HepG2 (cell line): ENCODE data around the gene FNIP2. TPM values are rescaled to one million over a fixed set of nuclear protein-coding genes. Genes with fewer than 3 reads are reported as not detected.

ENCODE experiments used
- ATAC-seq: fragments of 200-7000 bp; cut with Tn5 transposase; 3 replicates; pipeline ENCODE4 v1.9.1; 2020; ENCODE audit warnings: mild to moderate bottlenecking, moderate library complexity
- BruUV-seq: library from RNA; stranded (reverse); fragments of 400-500 nt; replicated peaks from 2 replicates; lab custom pipeline; 2021; lab: Mats Ljungman, UMichigan
- CTCF ChIA-PET: fragments of 300-600 bp; formaldehyde crosslinking; extraction: SDS; loops from one replicate; lab custom pipeline; 2021; ENCODE audit warnings: low total read pairs, inconsistent platforms, low intra/inter-chr PET ratio; lab: Yijun Ruan, JAX
- POLR2A ChIA-PET: fragments of 350-600 bp; sonication (Branson Sonifier 250); formaldehyde crosslinking; loops from one replicate; lab custom pipeline; 2020; ENCODE audit warnings: antibody characterized with exemption, inconsistent platforms; lab: Yijun Ruan, JAX
- DNase-seq: peaks from one replicate; pipeline ENCODE4 v3.0.0-alpha.2; 2015; ENCODE audit warnings: low spot score
- FAIRE-seq: peaks from 3 replicates; lab custom pipeline; 2011; peaks lifted over from hg19 to GRCh38; lab: Jason Lieb, UNC
- H2AFZ ChIP-seq: one replicate; pipeline ENCODE4 v1.6.1; 2011; ENCODE audit warnings: low read length, inconsistent platforms
- H3K27ac ChIP-seq: fragments of 300-600 bp; 3 replicates; pipeline ENCODE4 v1.8.0; 2011; ENCODE audit warnings: mixed run types, mild to moderate bottlenecking, mixed read lengths, low read length, inconsistent platforms; ENCODE audit not compliant: insufficient read depth; ENCODE audit errors: extremely low read length
- H3K27me3 ChIP-seq, 2 experiments: fragments of 200-600 bp in 1 of 2; 2 replicates in 1 of 2; 3 replicates in 1 of 2; pipeline versions ENCODE4 v1.6.0 to v1.8.0; 2011; ENCODE audit warnings: low read length in 2 of 2, mild to moderate bottlenecking in 2 of 2, moderate library complexity in 2 of 2, inconsistent platforms in 1 of 2; ENCODE audit not compliant: insufficient read depth in 2 of 2, control insufficient read depth in 1 of 2
- H3K36me3 ChIP-seq, 2 experiments: fragments of 200-600 bp in 1 of 2; replicated peaks in 1 of 2; 2 replicates in 1 of 2; 3 replicates in 1 of 2; pipeline versions ENCODE4 v1.5.1 to v1.8.0; 2011; ENCODE audit warnings: low read length in 2 of 2, inconsistent platforms in 1 of 2; ENCODE audit not compliant: insufficient read depth in 2 of 2, control insufficient read depth in 1 of 2
- H3K4me1 ChIP-seq: 2 replicates; pipeline ENCODE4 v1.5.1; 2012; ENCODE audit warnings: low read length, inconsistent platforms; ENCODE audit not compliant: insufficient read depth
- H3K4me2 ChIP-seq: 2 replicates; pipeline ENCODE4 v1.6.0; 2011; ENCODE audit warnings: low read depth, low read length, inconsistent platforms
- H3K4me3 ChIP-seq, 3 experiments: fragments of 200-600 bp in 1 of 3; sonication (generic), shearing (Covaris generic) in 1 of 3; replicated peaks in 1 of 3; 2 replicates each; pipeline ENCODE4 v1.5.1; 2011 to 2016; ENCODE audit warnings: low read length in 3 of 3, inconsistent platforms in 2 of 3, low read depth in 2 of 3, mild to moderate bottlenecking in 2 of 3, control low read depth in 1 of 3, mixed read lengths in 1 of 3; ENCODE audit not compliant: insufficient read depth in 1 of 3
- H3K79me2 ChIP-seq: one replicate; pipeline ENCODE4 v1.6.1; 2011; ENCODE audit warnings: low read length, inconsistent platforms; ENCODE audit not compliant: insufficient read depth
- H3K9ac ChIP-seq: 2 replicates; pipeline ENCODE4 v1.6.0; 2011; ENCODE audit warnings: mild to moderate bottlenecking, low read depth, low read length, inconsistent platforms; ENCODE audit not compliant: insufficient read depth
- H3K9me3 ChIP-seq: 2 replicates; pipeline ENCODE4 v1.5.1; 2012; ENCODE audit warnings: mild to moderate bottlenecking, low read length
- H4K20me1 ChIP-seq: 2 replicates; pipeline ENCODE4 v1.6.0; 2011; ENCODE audit warnings: inconsistent platforms, mild to moderate bottlenecking, low read length, moderate library complexity; ENCODE audit not compliant: insufficient read depth
- BRD4 ChIP-seq: sonication (generic); formaldehyde crosslinking; IDR thresholded peaks from 2 replicates; pipeline ENCODE4 v1.4.0; 2020; ENCODE audit warnings: missing genetic modification reagents
- FOXK1 ChIP-seq: sonication (generic); formaldehyde crosslinking; IDR thresholded peaks from 2 replicates; pipeline ENCODE4 v1.4.0; 2020; ENCODE audit warnings: low read depth, missing genetic modification reagents, borderline replicate concordance
- GFI1 ChIP-seq: sonication (generic); formaldehyde crosslinking; IDR thresholded peaks from 2 replicates; pipeline ENCODE4 v1.5.0; 2020; ENCODE audit warnings: missing genetic modification reagents, mild to moderate bottlenecking, borderline replicate concordance
- HOXA7 ChIP-seq: sonication (generic); formaldehyde crosslinking; IDR thresholded peaks from 2 replicates; pipeline ENCODE4 v1.8.1; 2022; ENCODE audit warnings: mild to moderate bottlenecking, missing genetic modification reagents, moderate library complexity
- NFATC3 ChIP-seq: sonication (generic); formaldehyde crosslinking; IDR thresholded peaks from 2 replicates; pipeline ENCODE4 v1.5.1; 2020; ENCODE audit warnings: mild to moderate bottlenecking, missing genetic modification reagents
- NR2F6 ChIP-seq, 2 experiments: IDR thresholded peaks; 2 replicates each; pipeline ENCODE4 v1.6.1; 2016; ENCODE audit warnings: antibody characterized with exemption in 1 of 2, mild to moderate bottlenecking in 1 of 2
- PCBP2 ChIP-seq: fragments of 200-400 bp; formaldehyde crosslinking; optimal IDR thresholded peaks from 2 replicates; pipeline ENCODE3; 2018; ENCODE audit warnings: low read length, low read depth; ENCODE audit not compliant: poor library complexity, severe bottlenecking
- SATB2 ChIP-seq: sonication (generic); formaldehyde crosslinking; IDR thresholded peaks from 2 replicates; pipeline ENCODE4 v1.5.0; 2020; ENCODE audit warnings: missing genetic modification reagents
- ZC3H4 ChIP-seq: sonication (generic); formaldehyde crosslinking; IDR thresholded peaks from 2 replicates; pipeline ENCODE4 v1.4.0; 2020; ENCODE audit warnings: missing genetic modification reagents, borderline replicate concordance
- ZFX ChIP-seq: sonication (generic); formaldehyde crosslinking; IDR thresholded peaks from 2 replicates; pipeline ENCODE4 v1.4.0; 2020; ENCODE audit warnings: mild to moderate bottlenecking, low read depth, missing genetic modification reagents, moderate library complexity
- ZNF180 ChIP-seq: sonication (generic); formaldehyde crosslinking; IDR thresholded peaks from 2 replicates; pipeline ENCODE4 v1.4.0; 2020; ENCODE audit warnings: low read depth, missing genetic modification reagents, borderline replicate concordance
- ZNF558 ChIP-seq: sonication (generic); formaldehyde crosslinking; IDR thresholded peaks from 2 replicates; pipeline ENCODE4 v1.9.0; 2022; ENCODE audit warnings: mild to moderate bottlenecking, missing genetic modification reagents, borderline replicate concordance
- ZNF644 ChIP-seq: IDR thresholded peaks from 2 replicates; pipeline ENCODE4 v1.6.1; 2016; ENCODE audit warnings: low read depth
- ZNF766 ChIP-seq: sonication (generic); formaldehyde crosslinking; IDR thresholded peaks from 2 replicates; pipeline ENCODE4 v1.5.0; 2020; ENCODE audit warnings: missing genetic modification reagents, borderline replicate concordance
- ZNF83 ChIP-seq: sonication (generic); formaldehyde crosslinking; IDR thresholded peaks from 2 replicates; pipeline ENCODE4 v1.4.0; 2020; ENCODE audit warnings: missing genetic modification reagents, mild to moderate bottlenecking, borderline replicate concordance
- ZSCAN29 ChIP-seq: sonication (generic); formaldehyde crosslinking; conservative IDR thresholded peaks from 2 replicates; pipeline ENCODE4 v1.4.0; 2020; ENCODE audit warnings: mild to moderate bottlenecking, missing genetic modification reagents
- WGBS: methylation state at CpG from one replicate; pipeline ENCODE4 v1.1.6; 2017; ENCODE audit warnings: low lambda C conversion rate; 5-methylcytosine and 5-hydroxymethylcytosine counted together
- in situ Hi-C: cut with HindIII; loops from 2 replicates; pipeline ENCODE4 v1.10.0; 2017; ENCODE audit warnings: low pct_unique_long_range_greater_than_20kb; ENCODE audit not compliant: extremely low pct_ligation_motif_present
- intact Hi-C: fragments of 100-400 bp; cut with micrococcal nuclease; formaldehyde crosslinking; loops from one replicate; pipeline ENCODE4 v1.10.0; 2022; ENCODE audit not compliant: unreplicated experiment
- polyA plus RNA-seq, 8 experiments: library from polyadenylated mRNA; depleted of rRNA in 3 of 8; stranded (reverse) in 7 of 8; unstranded in 1 of 8; fragments of >200 nt; fragmentation: Illumina TruSeq in 4 of 8; extraction: Trizol in 4 of 8; gene quantifications; 2 replicates each; pipeline versions ENCODE4 v1.2.1 to v1.2.3, GENCODE V29; 2011 to 2016; ENCODE audit warnings: low read depth in 4 of 8, missing spikeins in 1 of 8, mixed read lengths in 1 of 8; ENCODE audit not compliant: insufficient read depth in 1 of 8
- total RNA-seq, 5 experiments: library from RNA; depleted of rRNA; stranded (reverse); fragments of >200 nt; fragmentation: Illumina TruSeq; extraction: Trizol; gene quantifications; 2 replicates each; pipeline ENCODE4 v1.2.3, GENCODE V29; 2016; ENCODE audit warnings: low read depth in 1 of 5
- TF ChIP-seq, protein P1 (sequence below): sonication (generic); formaldehyde crosslinking; IDR thresholded peaks from 2 replicates; pipeline ENCODE4 v1.4.0; 2020; ENCODE audit warnings: low read depth, missing genetic modification reagents
- TF ChIP-seq, protein P2 (sequence below): sonication (generic); formaldehyde crosslinking; IDR thresholded peaks from 2 replicates; pipeline ENCODE4 v1.5.1; 2020; ENCODE audit warnings: missing genetic modification reagents, mild to moderate bottlenecking, borderline replicate concordance
- TF ChIP-seq, protein P3 (sequence below): sonication (generic); formaldehyde crosslinking; IDR thresholded peaks from 2 replicates; pipeline ENCODE4 v1.4.0; 2020; ENCODE audit warnings: missing genetic modification reagents, borderline replicate concordance

Gene FNIP2
- total and polyA plus RNA-seq, 2 of the 13 experiments (the other 11 are each of a cell fraction or from before 2014, with no cell fraction given) = 15.5 to 21.0 TPM

DNA sequence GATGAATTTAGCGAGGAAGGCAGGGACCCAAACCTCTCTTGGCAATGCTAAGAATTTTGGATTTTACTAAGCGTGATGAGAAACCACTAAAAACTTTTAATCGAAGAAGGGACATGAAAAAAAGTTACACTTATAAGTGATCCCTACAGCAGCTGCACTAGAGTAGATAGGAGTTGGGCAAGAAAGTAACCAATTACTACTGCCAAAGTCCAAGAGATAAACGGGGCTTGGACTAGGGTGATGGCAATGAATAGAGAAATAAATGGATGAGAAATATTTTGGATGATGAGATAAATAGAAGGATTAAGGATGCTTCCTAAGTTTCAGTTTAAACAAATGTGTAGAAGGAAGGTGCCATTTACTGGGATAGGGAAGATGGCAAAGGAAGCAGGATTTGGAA is 6.3 kb upstream of the FNIP2 start:
- H3K79me2 ChIP-seq = no peaks in the 10 kb centered on the region
- no peak overlapping the region for H3K4me2 ChIP-seq
- intact Hi-C loops (no loop called here), in situ Hi-C loops (no loop called here)
- FAIRE-seq (no peak), DNase-seq (no peak), ATAC-seq (no peak)
- H2AFZ ChIP-seq = no peak overlapping the region
- H3K27ac ChIP-seq = no peak overlapping the region
- ChIA-PET POLR2A (no interaction called here), CTCF (no interaction called here)
- H3K36me3 ChIP-seq = no peaks in the 10 kb centered on the region
- no peak overlapping the region for H3K4me3 ChIP-seq
- WGBS = 48% methylated on average over 4 of the region's 4 CpGs
- BruUV-seq = no TSS peak
- no peaks in the 10 kb centered on the region for H4K20me1 ChIP-seq
- H3K4me1 ChIP-seq = peaks cover 32% of the 10 kb centered on the region
- H3K9ac ChIP-seq = no peak overlapping the region
- H3K27me3 ChIP-seq = no peaks in the 10 kb centered on the region
- H3K9me3 ChIP-seq = no peaks in the 10 kb centered on the region
- TF ChIP-seq, protein P1, sequence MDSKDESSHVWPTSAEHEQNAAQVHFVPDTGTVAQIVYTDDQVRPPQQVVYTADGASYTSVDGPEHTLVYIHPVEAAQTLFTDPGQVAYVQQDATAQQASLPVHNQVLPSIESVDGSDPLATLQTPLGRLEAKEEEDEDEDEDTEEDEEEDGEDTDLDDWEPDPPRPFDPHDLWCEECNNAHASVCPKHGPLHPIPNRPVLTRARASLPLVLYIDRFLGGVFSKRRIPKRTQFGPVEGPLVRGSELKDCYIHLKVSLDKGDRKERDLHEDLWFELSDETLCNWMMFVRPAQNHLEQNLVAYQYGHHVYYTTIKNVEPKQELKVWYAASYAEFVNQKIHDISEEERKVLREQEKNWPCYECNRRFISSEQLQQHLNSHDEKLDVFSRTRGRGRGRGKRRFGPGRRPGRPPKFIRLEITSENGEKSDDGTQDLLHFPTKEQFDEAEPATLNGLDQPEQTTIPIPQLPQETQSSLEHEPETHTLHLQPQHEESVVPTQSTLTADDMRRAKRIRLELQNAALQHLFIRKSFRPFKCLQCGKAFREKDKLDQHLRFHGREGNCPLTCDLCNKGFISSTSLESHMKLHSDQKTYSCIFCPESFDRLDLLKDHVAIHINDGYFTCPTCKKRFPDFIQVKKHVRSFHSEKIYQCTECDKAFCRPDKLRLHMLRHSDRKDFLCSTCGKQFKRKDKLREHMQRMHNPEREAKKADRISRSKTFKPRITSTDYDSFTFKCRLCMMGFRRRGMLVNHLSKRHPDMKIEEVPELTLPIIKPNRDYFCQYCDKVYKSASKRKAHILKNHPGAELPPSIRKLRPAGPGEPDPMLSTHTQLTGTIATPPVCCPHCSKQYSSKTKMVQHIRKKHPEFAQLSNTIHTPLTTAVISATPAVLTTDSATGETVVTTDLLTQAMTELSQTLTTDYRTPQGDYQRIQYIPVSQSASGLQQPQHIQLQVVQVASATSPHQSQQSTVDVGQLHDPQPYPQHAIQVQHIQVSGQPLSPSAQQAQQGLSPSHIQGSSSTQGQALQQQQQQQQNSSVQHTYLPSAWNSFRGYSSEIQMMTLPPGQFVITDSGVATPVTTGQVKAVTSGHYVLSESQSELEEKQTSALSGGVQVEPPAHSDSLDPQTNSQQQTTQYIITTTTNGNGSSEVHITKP (CRISPR knock-in tag) = no peak
- TF ChIP-seq ZC3H4 (CRISPR knock-in tag) = no peak
- no peak for TF ChIP-seq ZFX (CRISPR knock-in tag)
- TF ChIP-seq FOXK1 (CRISPR knock-in tag) = no peak
- TF ChIP-seq PCBP2 = no peak
- TF ChIP-seq ZNF644 (CRISPR knock-in tag) = no peak
- no peak for TF ChIP-seq ZNF180 (CRISPR knock-in tag)
- TF ChIP-seq GFI1 (CRISPR knock-in tag) = no peak
- TF ChIP-seq ZNF558 (CRISPR knock-in tag) = no peak
- TF ChIP-seq NR2F6 (IDR thresholded peaks at IDR 0.05) = no peak
- no peak for TF ChIP-seq NR2F6 (CRISPR knock-in tag; IDR thresholded peaks at IDR 0.05)
- TF ChIP-seq HOXA7 (CRISPR knock-in tag) = no peak
- TF ChIP-seq, protein P2, sequence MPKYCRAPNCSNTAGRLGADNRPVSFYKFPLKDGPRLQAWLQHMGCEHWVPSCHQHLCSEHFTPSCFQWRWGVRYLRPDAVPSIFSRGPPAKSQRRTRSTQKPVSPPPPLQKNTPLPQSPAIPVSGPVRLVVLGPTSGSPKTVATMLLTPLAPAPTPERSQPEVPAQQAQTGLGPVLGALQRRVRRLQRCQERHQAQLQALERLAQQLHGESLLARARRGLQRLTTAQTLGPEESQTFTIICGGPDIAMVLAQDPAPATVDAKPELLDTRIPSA = no peak
- TF ChIP-seq ZSCAN29 (CRISPR knock-in tag) = no peak
- TF ChIP-seq NFATC3 (CRISPR knock-in tag) = no peak
- no peak for TF ChIP-seq ZNF766 (CRISPR knock-in tag)
- no peak for TF ChIP-seq SATB2 (CRISPR knock-in tag)
- TF ChIP-seq, protein P3, sequence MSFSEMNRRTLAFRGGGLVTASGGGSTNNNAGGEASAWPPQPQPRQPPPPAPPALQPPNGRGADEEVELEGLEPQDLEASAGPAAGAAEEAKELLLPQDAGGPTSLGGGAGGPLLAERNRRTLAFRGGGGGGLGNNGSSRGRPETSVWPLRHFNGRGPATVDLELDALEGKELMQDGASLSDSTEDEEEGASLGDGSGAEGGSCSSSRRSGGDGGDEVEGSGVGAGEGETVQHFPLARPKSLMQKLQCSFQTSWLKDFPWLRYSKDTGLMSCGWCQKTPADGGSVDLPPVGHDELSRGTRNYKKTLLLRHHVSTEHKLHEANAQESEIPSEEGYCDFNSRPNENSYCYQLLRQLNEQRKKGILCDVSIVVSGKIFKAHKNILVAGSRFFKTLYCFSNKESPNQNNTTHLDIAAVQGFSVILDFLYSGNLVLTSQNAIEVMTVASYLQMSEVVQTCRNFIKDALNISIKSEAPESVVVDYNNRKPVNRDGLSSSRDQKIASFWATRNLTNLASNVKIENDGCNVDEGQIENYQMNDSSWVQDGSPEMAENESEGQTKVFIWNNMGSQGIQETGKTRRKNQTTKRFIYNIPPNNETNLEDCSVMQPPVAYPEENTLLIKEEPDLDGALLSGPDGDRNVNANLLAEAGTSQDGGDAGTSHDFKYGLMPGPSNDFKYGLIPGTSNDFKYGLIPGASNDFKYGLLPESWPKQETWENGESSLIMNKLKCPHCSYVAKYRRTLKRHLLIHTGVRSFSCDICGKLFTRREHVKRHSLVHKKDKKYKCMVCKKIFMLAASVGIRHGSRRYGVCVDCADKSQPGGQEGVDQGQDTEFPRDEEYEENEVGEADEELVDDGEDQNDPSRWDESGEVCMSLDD (CRISPR knock-in tag) = no peak
- TF ChIP-seq ZNF83 = no peak
- no peak for TF ChIP-seq BRD4 (CRISPR knock-in tag)
